NCI-H82 treated with DMSO at 0.1 percent for 48 hours (cell line): ENCODE measurements around the gene SCTR.

ENCODE experiments used
- DNase-seq: peaks from one replicate; lab custom pipeline; 2025; ENCODE audit not compliant: unreplicated experiment; lab: John Stamatoyannopoulos, UW

Gene SCTR

DNA sequence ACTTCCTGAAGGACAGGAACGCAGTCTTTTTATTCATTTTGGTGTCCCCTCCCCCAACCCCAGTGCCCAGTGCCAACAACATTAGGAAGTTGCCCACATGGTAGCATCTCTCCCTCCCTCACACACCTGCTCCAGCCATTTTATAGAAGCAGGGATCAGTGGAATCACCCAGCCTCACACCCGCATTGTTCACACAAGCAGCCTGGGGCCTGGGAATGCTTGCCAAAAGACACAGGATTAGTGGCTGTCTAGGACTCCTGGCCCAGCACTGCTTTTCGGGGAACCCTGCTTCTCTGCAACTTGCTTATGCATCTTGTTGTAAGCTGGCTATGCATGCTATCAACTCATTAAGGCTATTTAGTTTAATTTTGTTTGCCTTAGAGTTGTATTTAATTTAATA, 74.8 kb downstream of the SCTR start:
- no peak for DNase-seq

DNA sequence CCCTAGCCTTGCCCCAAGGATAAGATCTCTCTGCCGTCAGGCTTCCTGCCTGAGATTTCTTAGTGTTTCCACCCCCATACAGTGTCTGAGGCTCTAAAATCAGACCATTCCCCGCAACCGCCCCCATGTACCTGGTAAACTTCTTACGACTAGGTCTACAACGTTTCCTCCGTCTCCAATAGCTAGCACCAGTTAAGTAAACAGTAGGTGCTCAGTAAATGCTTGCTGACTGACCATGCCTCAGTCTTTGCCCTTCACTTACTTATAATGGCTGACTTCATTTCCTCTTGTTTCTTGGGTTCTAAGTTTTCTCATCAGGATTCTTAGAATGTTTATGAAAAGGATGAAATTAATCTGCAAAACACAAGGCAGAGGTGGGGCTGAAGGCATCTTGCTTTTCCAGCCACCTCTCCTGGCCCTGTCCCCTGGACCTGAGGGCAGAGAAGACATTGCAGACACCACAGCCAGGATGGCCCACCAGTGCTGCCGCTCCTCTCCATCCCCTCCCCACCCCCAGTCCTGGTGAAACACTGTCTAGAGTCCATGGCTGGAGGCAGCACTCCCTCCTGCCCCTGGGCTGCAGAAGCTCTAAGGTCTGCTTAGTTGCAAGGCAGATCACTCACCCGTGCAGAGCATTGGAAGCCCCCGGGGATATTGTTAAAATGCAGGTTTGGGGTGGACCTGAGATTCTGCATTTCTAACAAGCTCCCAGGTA, 75.7 kb downstream of the SCTR start:
- DNase-seq = no peak

DNA sequence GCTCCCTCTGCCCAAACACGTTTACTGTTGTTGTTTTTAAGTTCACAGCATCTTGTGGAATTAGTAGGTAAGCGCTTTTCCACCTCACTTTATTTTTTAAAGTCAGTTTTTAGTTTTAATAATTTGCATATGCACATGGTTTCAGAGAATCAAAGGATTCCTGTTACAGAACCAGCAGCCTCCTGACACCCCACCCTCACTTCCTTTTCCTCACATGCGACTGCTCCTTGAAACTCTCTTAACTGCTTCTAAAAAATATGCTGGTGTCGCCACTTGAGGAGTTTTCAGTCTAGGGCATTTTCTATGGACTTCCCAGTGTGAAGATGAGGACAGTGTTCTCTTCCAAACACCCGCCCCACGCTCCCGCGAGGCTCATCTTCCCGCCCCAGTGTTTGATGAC, 78.2 kb downstream of the SCTR start:
- DNase-seq = no peak

DNA sequence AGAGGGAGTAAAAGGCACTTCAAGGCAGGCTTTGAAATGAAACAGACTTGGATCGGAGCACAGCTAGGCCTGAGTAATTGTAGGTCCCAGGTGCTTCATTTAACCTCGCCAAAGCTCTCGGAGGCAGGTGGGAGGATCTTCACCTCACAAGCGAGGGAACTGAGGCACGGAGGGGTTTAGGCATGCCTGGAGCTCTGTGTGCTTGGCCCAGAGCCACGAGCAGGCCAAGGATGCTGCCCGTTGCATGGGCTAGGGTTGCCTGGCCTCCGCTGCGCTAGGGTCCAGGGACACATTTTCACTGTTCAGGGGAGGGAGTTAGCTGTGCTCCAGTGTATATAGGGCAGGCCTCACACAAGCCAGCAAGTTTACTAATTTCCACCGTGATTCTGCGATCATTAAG, 81.4 kb downstream of the SCTR start:
- DNase-seq = no peak

DNA sequence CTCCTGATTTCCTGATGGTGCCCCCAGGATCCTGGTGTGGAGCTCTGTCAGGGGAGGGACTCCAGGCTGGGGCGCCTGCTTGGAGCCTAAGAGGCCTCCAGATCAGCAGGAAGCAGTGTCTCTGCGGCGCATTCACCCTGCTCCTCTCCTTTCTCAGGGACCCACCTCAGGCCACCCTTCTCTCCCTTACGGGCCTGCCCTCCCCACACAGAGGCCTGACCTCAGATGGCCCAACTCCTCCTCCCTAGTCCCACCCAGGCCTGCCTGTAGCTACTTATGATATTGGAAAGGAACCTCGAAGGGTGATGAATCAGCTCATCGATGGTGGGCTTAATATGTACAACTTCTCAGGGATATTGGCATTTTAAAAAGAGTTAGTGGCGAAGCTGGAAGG, 82.1 kb downstream of the SCTR start:
- DNase-seq = no peak

DNA sequence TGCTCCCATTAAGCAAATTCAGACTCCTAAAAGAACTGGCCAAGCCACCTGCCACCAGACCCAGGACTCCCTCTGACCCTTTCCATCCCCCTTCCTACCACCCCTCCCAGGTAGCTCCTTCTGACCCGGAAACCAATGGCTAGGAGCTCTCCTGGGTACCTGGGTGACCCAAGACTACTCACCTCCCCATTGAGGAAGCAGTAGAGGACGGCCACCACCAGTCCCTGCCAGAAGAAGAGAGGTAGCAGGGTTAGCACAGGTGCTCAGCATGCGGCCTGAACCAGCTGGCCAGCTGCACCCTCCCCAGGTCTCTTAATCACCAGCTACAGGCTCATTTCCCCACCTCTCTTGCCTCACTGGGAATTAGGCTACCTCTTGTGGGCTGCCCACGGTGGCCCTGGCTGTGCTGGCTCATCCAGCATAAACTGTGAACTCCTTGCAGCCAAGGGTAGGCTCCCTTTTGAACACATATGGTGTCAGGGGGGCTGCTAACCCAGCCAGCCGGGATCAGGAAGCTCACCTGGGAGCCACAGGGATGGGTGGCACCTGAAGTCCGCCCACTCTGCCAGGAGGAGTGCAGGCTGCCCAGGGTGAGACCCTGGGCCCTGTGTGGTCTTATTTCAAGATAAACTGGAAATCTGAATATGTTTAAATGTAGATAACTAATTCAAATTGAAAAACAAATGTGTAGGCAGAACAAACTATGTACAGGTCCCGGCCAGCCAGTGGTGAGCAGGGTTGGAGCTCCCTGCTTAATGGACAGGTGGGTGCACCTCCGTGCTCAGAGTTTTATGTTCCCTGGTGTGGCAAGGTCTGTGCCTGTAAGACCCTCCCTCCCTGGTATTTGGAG, 82.7 kb downstream of the SCTR start:
- no peak for DNase-seq

DNA sequence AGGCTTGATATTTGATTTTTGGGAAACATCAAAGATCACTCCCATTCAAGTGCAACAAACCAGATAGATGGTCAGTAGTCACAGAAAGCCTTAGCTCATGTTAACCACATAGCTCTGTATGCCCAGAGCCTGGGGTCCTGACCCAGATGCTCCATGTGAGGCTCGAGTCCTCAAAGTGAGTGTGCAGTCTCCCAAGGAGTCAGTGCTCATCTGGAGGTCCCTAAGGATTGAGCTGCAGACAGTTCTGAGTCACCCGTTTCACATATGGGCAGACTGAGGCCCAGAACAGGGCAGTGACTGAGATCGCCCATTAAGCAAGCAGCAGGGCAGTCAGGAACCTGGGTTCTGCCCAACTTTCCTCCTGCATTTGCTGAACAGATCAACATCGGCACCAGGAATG, 83.4 kb downstream of the SCTR start:
- no peak for DNase-seq

DNA sequence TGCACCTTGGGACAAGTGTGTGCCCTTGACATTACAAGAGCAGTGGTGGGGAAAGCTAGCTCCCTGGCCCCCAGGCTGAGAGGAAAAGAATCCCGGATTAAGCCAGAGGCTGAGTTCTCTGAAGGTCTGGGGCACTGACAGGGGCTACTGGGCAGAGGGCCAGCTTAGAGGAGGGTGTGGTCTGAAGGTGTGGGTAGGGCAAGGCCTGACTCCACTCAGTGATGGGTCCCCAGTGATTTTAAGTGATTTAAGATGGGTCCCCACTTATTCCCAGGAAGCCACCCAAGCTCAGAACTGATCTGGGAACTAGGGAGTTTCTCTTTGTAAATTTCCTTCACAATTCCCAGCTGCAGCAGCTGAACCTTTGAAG, 83.8 kb downstream of the SCTR start:
- DNase-seq = no peak

DNA sequence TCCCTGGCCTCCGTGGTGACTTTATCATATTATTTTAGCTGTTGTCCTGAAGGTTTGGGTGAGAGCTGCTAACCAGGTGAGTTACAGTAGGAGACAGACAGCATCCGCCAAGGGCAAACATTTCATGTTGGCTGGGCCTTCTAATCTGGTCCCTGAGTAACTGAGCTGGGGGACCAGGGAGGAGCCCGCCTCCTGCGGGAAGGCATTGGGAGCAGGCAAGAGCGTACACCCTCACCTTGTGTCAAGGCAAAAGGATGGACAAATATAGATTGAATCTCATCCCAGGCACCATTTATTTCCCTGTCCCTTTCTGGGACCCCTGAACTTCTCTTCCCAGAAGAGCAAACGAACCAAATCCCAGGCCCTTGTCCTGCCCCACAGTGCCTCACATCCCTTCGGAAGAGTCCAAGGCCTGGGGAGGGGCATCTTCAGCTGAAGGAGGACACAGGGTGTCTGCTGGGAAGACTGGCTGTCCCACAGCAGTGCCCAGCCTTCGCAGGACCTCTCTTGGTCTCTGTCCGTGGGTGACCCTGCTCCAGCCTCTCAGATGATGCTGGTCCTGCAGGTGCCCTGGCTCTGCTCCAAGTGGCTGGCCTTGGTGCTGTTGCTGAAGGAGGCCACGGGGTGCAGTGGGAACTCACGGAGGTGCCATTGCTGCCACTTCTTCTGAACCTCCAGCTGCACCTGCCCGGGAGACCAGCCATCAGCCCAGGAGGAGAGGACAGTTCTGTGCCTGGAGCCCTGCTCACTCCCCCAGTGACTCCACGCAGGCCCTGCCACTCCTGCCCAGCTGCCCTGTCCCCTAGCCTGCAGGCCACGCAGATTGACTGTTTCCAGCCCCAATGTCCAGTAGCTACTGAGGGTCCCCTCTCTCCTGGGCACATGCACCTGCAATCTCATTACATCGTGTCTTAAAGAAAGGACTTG, 84.4 kb downstream of the SCTR start:
- DNase-seq = no peak

DNA sequence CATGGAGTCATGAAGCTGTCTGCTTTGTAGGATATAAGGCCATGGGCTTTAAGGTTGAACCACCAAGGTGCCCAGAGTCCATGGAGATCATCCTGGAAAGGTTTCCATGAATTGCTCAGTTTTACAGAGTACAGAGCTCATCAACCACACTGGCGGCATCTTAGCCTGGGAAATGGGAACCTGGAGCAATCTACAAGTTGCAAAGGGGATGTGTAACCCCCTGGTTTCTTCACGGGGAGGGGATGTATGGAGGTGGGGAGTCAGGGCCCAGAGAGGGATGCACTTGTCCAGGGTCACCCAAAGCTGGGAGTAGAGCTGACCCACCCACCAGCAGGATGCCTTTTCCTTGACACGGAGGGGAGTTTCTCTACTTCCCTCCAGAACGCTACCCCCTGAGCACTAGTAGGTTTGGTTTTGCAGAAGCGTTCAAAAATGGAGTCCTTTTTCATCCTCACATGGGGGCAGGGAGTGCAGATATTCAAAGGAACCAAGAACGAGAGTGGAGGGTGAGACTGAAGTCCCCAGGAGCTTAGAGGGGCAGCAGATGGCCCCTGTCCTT, 85.5 kb downstream of the SCTR start:
- DNase-seq = no peak

DNA sequence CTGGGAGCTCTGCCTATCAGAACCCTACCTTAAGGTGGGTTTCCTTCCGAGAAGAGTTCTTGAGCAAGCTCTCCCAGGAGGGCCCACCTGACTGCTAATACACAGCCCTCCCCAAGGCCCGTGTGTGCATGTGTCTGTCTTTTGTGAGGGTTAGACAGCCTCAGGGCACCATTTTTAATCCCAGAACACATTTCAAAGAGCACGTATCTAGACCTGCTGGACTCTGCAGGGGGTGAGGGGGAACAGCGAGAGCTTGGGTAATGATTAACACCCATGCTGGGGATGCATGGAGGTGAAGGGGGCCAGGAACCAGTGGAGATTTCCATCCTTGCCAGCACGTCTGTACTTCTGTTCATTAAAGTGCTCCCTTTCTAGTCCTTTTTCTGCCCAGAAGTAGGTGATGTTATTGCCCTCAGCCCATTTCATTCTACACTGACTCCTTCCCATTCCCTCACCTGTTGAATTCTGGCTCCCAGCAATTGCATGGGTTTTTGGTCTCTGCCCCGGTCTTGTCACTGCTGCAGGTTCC, 86.1 kb downstream of the SCTR start:
- DNase-seq = no peak

DNA sequence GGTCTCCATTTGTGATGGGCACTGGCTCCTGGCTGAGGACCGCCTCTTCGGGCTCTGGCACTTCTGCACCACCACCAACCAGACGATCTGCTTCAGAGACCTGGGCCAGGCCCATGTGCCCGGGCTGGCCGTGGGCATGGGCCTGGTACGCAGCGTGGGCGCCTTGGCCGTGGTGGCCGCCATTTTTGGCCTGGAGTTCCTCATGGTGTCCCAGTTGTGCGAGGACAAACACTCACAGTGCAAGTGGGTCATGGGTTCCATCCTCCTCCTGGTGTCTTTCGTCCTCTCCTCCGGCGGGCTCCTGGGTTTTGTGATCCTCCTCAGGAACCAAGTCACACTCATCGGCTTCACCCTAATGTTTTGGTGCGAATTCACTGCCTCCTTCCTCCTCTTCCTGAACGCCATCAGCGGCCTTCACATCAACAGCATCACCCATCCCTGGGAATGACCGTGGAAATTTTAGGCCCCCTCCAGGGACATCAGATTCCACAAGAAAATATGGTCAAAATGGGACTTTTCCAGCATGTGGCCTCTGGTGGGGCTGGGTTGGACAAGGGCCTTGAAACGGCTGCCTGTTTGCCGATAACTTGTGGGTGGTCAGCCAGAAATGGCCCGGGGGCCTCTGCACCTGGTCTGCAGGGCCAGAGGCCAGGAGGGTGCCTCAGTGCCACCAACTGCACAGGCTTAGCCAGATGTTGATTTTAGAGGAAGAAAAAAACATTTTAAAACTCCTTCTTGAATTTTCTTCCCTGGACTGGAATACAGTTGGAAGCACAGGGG, 87.1 kb downstream of the SCTR start:
- DNase-seq = no peak

DNA sequence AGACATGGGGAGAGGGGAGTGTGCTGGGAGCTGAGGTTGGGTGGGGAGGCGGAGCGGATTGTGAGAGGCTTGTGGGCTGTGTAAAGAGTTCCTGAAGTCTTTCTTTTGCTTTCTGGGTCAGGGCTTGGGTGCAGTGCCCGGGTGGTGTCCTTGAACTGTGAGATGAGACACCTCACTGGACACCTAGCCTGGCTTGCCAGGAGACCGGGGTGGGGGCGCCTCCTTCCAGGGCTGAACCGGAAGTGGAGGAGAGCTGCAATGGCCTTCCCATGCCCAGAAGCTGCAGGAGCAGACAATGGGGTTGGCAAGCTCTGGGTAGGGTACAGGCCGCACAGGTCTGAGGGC, 88.4 kb downstream of the SCTR start:
- DNase-seq = no peak

DNA sequence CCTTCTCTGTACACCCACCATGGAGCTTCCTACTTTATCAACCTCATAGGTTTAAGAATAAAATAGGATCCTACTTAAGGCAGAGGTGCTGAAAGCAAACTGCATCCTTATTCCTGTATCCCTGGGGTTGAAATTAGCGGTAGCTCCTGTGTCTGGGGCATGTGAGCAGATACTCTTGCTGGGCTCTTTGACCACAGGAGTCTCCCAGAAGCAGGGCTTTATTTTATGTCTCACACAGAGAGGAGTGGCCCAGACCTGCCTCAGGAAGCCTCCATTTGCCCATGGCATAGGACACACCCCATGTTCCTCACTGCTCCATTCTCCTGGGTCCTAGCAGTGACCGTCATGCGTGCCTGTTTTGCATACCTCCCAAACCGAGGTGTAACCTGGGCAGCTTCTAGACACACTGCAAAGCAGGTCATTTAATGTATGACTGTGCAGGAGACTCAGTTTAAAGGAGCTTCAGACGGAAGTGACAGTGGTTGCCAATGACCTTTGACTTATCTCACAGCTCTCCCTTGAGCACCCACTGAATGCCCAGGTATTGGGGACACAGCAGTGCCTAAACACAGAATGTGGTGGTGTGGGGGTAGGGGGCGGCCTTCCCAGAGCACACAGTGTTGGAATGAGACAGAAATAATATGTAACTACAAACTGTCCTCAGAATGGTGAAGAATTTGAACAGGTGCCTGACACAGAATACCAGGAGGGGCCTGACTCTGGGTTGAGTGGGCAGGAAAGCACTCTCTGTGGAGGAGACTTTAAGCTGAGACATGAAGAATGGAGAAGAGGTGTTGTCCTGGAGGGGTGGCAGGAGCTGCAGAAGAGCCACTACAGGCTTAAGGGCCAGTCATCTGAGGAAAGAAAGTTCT, 89.0 kb downstream of the SCTR start:
- DNase-seq = no peak

DNA sequence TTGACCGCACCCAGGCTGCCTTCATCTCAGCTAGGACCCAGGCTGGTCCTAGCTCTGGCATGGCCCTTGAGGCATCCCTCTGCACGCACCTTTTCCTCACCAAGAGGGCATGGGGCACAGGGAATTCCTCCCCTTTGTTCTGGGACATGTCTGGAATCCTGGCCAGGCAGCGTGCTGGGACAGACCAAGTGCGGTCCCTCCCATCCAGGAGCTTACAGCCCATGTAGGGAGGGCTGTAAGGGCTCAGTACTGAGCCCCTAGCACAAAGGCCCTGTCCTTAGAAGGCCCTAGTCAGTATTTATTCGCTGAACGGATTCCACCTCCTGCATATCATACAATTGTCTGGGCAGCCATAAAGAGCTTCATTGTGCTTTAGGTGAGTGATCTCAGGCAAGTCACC, 89.6 kb downstream of the SCTR start:
- DNase-seq = no peak

DNA sequence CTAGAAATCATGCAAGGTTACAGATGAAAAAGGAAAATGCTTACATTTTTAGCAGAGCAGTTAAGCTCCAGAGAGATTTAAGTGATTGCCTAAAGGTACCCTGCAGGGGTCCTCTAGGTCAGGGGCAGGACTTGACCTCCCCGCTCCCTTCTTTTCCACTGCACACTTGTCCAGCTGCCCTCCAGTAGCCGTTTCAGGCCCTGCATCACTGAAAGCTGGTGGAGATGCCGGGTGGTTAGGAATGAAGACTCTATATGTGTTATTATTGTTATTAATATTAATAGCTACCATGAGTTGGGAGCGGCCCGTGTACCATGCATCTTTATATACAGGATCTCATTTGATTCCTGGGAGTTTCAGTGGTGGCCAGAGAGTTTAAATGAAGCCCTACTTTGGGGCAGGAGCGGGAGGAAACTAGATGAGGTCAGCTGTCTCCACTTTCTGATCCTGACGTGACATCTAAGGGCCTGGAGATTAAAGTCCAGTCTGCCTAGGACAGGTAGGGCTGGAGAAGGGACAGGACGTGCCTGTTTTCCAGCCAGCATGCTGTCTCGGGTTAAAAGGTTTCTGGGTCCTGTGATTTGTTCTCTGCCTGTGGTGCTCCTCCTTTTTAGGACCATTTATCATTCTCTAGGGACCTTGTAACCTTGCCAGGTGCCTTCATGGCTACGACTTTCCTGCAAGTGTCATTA, 90.5 kb downstream of the SCTR start:
- DNase-seq = no peak

DNA sequence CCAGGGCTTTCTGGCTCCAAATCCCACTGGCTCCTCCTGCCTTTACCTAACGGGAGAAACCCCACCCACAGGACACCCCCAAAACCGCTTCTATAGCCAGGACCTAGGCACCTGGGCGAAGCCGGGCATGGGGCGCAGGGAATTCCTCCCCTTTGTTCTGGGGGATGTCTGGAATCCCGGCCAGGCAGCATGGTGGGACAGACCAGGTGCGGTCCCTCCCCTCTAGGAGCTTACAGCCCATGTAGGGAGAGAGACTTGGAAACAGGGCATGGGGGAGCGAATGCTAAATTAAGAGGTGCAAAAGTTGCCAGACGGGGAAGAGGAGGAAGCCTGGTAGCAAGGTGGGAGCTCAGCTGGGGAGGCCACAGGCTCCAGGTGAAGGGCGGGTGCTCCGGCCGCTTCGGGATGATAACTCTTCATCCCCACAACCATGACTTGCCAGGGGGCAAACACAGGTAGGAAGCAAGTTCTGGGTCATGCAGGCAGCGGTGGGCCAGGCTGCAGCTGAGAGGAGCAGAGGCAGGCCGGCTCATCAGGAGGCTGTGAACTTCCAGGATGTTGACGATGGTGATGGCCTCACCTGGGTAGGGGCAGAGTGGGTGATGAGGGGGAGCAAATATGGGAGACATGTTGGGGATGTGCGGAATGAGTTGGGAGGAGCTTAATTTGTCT, 91.3 kb downstream of the SCTR start:
- DNase-seq = no peak
